Transverse colon (tissue), 3 donors: ENCODE results near the gene TOMT.

ENCODE experiments used
- EP300 ChIP-seq: sonication (generic); formaldehyde crosslinking; IDR thresholded peaks from one replicate; pipeline ENCODE4 v1.6.1; 2017; ENCODE audit warnings: antibody characterized with exemption, low read depth
- POLR2A ChIP-seq: fragments of 450-650 bp; IDR thresholded peaks from one replicate; pipeline ENCODE4 v1.6.1; 2016; ENCODE audit warnings: antibody characterized with exemption, mild to moderate bottlenecking, moderate library complexity
- TF ChIP-seq, protein P1 (sequence below), 5 experiments: fragments of 200-600 bp in 3 of 5; fragments of 450-650 bp in 2 of 5; sonication (generic) in 3 of 5; IDR thresholded peaks; 1 replicate in 2 of 5; 2 replicates in 3 of 5; pipeline ENCODE4 v1.5.1; 2016 to 2017; ENCODE audit warnings: antibody characterized with exemption in 5 of 5, inconsistent platforms in 3 of 5, mild to moderate bottlenecking in 2 of 5, moderate library complexity in 1 of 5

DNA sequence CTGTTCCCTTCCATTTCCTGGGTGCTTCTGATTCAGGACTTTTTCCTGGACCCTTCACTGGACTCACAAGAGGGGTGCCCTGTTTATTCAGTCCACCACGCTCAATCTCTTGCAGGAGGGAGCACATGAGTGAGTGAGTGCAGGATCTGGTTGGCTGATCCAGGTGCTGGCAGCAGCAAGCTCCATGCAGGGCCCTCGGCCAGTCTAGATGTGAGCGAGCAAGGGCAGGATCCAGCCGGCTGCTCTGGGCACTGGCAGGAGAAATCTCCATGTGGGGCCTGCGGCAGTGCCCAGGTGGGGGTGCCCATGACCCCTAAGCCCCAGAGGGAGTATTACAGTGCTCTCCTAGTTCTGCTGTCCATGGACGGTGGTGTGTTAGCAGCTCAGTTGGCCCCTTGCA lies 18.3 kb downstream of the TOMT start:
- TF ChIP-seq, protein P1, sequence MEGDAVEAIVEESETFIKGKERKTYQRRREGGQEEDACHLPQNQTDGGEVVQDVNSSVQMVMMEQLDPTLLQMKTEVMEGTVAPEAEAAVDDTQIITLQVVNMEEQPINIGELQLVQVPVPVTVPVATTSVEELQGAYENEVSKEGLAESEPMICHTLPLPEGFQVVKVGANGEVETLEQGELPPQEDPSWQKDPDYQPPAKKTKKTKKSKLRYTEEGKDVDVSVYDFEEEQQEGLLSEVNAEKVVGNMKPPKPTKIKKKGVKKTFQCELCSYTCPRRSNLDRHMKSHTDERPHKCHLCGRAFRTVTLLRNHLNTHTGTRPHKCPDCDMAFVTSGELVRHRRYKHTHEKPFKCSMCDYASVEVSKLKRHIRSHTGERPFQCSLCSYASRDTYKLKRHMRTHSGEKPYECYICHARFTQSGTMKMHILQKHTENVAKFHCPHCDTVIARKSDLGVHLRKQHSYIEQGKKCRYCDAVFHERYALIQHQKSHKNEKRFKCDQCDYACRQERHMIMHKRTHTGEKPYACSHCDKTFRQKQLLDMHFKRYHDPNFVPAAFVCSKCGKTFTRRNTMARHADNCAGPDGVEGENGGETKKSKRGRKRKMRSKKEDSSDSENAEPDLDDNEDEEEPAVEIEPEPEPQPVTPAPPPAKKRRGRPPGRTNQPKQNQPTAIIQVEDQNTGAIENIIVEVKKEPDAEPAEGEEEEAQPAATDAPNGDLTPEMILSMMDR (IDR thresholded peaks at IDR 0.05), result no peak
- TF ChIP-seq POLR2A (no peak), EP300 (no peak)
